ENCODE data around the gene SETD3. TPM values are rescaled to one million over a fixed set of nuclear protein-coding genes. Genes with fewer than 3 reads are reported as not detected.

Gene SETD3
- total RNA-seq, 4 donors from 2014 or later, result 29.1 to 65.4 (median 36.3) TPM

DNA sequence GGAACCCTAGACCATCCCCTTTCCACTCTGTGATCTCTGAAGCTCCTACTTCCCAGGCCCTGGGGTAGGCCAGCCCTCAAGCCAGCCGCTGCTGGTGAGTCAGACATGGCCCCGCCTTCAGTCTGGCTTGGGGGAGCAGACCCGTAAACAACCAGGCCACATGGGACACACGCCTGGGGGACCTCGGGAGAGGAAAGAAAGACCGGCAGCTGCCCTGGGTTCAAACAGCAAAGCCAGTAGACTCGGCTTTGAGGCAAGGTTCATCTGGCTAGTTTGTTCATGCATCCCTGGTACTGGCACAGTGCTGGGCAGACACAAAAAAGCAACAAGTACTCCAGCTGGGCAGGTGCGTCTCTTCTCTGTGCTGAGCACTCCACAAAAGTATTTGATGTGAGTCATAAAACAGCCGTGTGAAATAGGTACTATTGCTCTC is 101.9 kb downstream of the SETD3 start:
- Histone ChIP-seq H3K27ac (no peak overlapping the region), H3K4me1 (peaks cover 0 to 6% (median 4%) of the 10 kb centered on the region in 3 donors), H3K4me3 (no peak overlapping the region), H3K9me3 (no peaks in the 10 kb centered on the region), H3K27me3 (peaks cover 0 to 47% (median 0%) of the 10 kb centered on the region in 4 donors), H3K36me3 (no peaks in the 10 kb centered on the region)
- no peak for DNase-seq
- TF ChIP-seq, protein P1, sequence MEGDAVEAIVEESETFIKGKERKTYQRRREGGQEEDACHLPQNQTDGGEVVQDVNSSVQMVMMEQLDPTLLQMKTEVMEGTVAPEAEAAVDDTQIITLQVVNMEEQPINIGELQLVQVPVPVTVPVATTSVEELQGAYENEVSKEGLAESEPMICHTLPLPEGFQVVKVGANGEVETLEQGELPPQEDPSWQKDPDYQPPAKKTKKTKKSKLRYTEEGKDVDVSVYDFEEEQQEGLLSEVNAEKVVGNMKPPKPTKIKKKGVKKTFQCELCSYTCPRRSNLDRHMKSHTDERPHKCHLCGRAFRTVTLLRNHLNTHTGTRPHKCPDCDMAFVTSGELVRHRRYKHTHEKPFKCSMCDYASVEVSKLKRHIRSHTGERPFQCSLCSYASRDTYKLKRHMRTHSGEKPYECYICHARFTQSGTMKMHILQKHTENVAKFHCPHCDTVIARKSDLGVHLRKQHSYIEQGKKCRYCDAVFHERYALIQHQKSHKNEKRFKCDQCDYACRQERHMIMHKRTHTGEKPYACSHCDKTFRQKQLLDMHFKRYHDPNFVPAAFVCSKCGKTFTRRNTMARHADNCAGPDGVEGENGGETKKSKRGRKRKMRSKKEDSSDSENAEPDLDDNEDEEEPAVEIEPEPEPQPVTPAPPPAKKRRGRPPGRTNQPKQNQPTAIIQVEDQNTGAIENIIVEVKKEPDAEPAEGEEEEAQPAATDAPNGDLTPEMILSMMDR (IDR thresholded peaks at IDR 0.05), result no peak
- no peak for TF ChIP-seq POLR2A (IDR thresholded peaks at IDR 0.05)
- WGBS, 2 donors, result 25 to 34% methylated on average over 4 to 9 of the region's 9 CpGs
- intact Hi-C loops (cut with DNase I), result no loop called here

DNA sequence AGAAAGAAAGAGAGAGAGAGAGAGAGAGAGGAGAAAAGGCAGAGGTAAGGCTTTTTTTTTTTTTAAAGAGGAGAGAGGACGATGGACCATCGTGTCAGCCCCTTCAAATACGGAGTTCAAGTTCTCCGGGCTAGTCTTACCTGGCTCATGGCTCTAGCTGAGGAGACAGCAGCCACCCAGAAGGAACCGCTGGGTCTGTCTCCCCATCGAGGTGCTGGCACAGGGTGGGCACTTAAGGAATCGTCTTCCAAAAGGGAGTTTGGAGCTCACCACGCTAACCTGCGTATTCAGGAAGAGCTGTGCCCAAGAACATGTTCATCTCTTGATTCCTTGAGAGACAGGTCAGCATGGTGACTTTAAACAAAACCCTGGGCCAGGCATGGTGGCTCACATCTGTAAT is 102.7 kb downstream of the SETD3 start:
- Histone ChIP-seq H3K36me3 (no peaks in the 10 kb centered on the region), H3K9me3 (no peaks in the 10 kb centered on the region), H3K4me3 (no peak overlapping the region), H3K27ac (no peak overlapping the region), H3K4me1 (peaks cover 0 to 6% (median 4%) of the 10 kb centered on the region in 3 donors), H3K27me3 (peaks cover 0 to 42% (median 0%) of the 10 kb centered on the region in 4 donors)
- no peak for TF ChIP-seq POLR2A (IDR thresholded peaks at IDR 0.05)
- TF ChIP-seq, protein P1 (IDR thresholded peaks at IDR 0.05), result no peak
- WGBS, 2 donors, result 81 to 91% methylated on average over 7 to 9 of the region's 9 CpGs
- intact Hi-C loops (cut with DNase I), result no loop called here
- no peak for DNase-seq

DNA sequence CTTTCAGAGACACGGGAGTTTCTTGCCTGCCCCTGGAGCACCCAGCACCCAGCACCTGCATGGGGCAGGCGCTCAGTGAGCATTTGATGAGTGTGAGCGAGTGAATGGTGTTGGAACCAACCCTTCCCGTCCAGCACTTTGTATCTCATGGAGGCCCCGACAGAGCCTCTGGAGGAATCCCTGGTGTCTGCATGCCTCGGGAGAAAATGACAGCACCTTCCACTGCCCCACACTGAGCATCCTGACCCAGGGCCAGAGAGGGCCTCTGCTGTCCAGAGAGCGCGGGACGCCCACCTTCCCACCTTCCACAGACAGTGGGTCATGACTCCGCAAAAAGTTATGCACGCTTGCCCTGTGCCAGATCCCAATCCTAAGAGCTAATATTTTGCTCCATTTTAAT is 105.7 kb downstream of the SETD3 start:
- DNase-seq, result no peak
- 68 to 77% methylated on average over 5 to 7 of the region's 11 CpGs for WGBS, 2 donors
- Histone ChIP-seq H3K4me3 (no peak overlapping the region), H3K27ac (no peak overlapping the region), H3K36me3 (no peaks in the 10 kb centered on the region), H3K9me3 (no peaks in the 10 kb centered on the region), H3K27me3 (peaks cover 0 to 18% (median 0%) of the 10 kb centered on the region in 4 donors), H3K4me1 (peaks cover 0 to 6% (median 4%) of the 10 kb centered on the region in 3 donors)
- intact Hi-C loops (cut with DNase I), result no loop called here
- TF ChIP-seq, protein P1 (IDR thresholded peaks at IDR 0.05), result no peak
- TF ChIP-seq POLR2A (IDR thresholded peaks at IDR 0.05), result no peak

DNA sequence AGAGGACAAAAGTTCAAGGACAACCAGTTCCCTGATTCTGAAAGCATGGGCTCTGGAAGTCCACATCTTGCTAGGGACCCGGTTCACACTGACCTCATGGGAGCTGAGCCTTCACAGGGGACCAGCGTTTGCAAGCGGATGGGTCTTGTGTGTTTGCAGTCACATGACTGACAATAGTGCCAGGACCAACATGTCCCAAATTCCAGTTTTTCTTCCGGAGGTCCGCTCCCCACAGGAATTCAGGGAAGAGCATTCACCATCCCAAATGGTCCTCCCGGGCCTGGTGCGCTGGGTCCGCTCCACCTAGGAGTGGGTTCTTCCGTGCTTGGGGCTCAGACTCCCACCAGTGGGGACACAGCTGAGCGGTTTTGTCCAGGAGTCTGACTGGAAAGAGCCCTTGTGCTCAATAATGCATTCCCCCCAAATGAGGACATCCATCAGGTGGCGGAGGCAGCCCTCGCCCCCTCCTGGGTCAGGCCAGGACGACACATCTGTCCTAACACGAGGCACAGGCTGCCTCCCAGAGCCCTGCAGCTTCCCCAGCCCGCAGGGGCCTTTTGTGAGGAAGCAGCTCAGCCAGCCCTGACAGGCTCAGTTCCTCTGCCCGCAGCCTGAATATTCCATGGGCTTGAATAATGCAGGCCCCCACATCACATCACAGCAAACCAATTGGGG is 116.9 kb downstream of the SETD3 start:
- no peak for TF ChIP-seq POLR2A (IDR thresholded peaks at IDR 0.05)
- TF ChIP-seq, protein P1 (IDR thresholded peaks at IDR 0.05), result no peak
- WGBS, 2 donors, result 89 to 93% methylated on average over 5 to 8 of the region's 16 CpGs
- intact Hi-C loops (cut with DNase I), result no loop called here
- Histone ChIP-seq H3K4me1 (no peaks in the 10 kb centered on the region), H3K27ac (no peak overlapping the region), H3K27me3 (no peaks in the 10 kb centered on the region), H3K9me3 (no peaks in the 10 kb centered on the region), H3K4me3 (no peak overlapping the region), H3K36me3 (no peaks in the 10 kb centered on the region)
- no peak for DNase-seq

DNA sequence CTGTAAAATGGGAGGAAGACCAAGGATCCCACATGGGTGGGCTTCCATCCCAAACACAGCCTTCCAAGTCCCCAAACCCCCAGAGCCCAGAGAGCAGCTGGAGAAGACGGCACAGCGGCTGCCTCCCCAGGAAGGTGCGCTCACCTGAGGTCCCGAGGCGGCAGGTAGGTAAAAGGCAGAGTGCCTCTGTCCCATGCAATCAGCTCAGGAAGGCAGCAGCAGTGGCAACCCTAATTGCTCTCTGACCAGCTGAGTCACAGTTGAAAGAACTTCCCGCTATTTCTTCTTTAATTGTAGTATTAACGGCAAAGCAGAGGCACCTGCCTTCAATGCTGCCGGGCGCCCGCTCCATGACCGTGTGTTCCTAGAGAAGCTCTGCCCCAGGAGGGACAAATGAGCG is 117.6 kb downstream of the SETD3 start:
- Histone ChIP-seq H3K4me3 (no peak overlapping the region), H3K36me3 (no peaks in the 10 kb centered on the region), H3K27me3 (no peaks in the 10 kb centered on the region), H3K4me1 (no peaks in the 10 kb centered on the region), H3K27ac (no peak overlapping the region), H3K9me3 (no peaks in the 10 kb centered on the region)
- intact Hi-C loops (cut with DNase I), result no loop called here
- no peak for DNase-seq
- WGBS, 2 donors, result 90 to 100% methylated on average over 3 to 6 of the region's 12 CpGs
- TF ChIP-seq, protein P1 (IDR thresholded peaks at IDR 0.05), result no peak
- no peak for TF ChIP-seq POLR2A (IDR thresholded peaks at IDR 0.05)
